GM12878 (cell line): ENCODE measurements around the gene PYGO2. TPM values are rescaled to one million over a fixed set of nuclear protein-coding genes. Genes with fewer than 3 reads are reported as not detected.

Source experiments
- ATAC-seq: fragments of 200-7000 bp; cut with Tn5 transposase; 3 replicates; pipeline ENCODE4 v1.9.1; 2020; ENCODE audit warnings: mild to moderate bottlenecking, moderate library complexity
- BruUV-seq: library from RNA; stranded (reverse); fragments of 400-500 nt; replicated peaks from 2 replicates; lab custom pipeline; 2021; lab: Mats Ljungman, UMichigan
- CTCF ChIA-PET: fragments of 300-600 bp; sonication (Branson Sonifier 250); formaldehyde crosslinking; extraction: SDS; loops from one replicate; lab custom pipeline; 2021; ENCODE audit warnings: inconsistent platforms; lab: Yijun Ruan, JAX
- POLR2A ChIA-PET: fragments of 350-600 bp; formaldehyde crosslinking; extraction: SDS; loops from one replicate; lab custom pipeline; 2021; ENCODE audit warnings: inconsistent platforms; lab: Charles Lee
- RAD21 ChIA-PET: fragments of 300-600 bp; sonication (Branson Sonifier 250); formaldehyde crosslinking; loops from one replicate; lab custom pipeline; 2023; ENCODE audit warnings: antibody characterized with exemption; ENCODE audit not compliant: unreplicated experiment; lab: Charles Lee
- SMC1A ChIA-PET: fragments of 300-600 bp; sonication (Branson Sonifier 250); formaldehyde crosslinking; loops from one replicate; lab custom pipeline; 2023; ENCODE audit not compliant: unreplicated experiment, uncharacterized antibody; lab: Charles Lee
- DNase-seq: peaks from one replicate; pipeline ENCODE4 v3.0.0-alpha.2; 2011; ENCODE audit warnings: low read depth, low spot score
- FAIRE-seq: peaks from 3 replicates; lab custom pipeline; 2011; peaks lifted over from hg19 to GRCh38; lab: Jason Lieb, UNC
- H2AFZ ChIP-seq: 2 replicates; pipeline ENCODE4 v1.6.0; 2011; ENCODE audit warnings: low read depth, low read length, control low read depth; ENCODE audit not compliant: control insufficient read depth
- H3K27ac ChIP-seq: 2 replicates; pipeline ENCODE4 v1.5.1; 2011; ENCODE audit warnings: control low read depth; ENCODE audit not compliant: control insufficient read depth, insufficient read depth
- H3K27me3 ChIP-seq, 2 experiments: replicated peaks in 1 of 2; 2 replicates each; pipeline versions ENCODE4 v1.6.0 to v1.6.1; 2011; ENCODE audit warnings: low read length in 1 of 2; ENCODE audit not compliant: control insufficient read depth in 2 of 2, insufficient read depth in 2 of 2
- H3K36me3 ChIP-seq, 2 experiments: 2 replicates each; pipeline ENCODE4 v1.5.1; 2011; ENCODE audit warnings: low read length in 1 of 2; ENCODE audit not compliant: control insufficient read depth in 2 of 2, insufficient read depth in 2 of 2
- H3K4me1 ChIP-seq: 2 replicates; pipeline ENCODE4 v1.6.1; 2011; ENCODE audit warnings: mild to moderate bottlenecking, low read length, moderate library complexity, mixed read lengths; ENCODE audit not compliant: control insufficient read depth, insufficient read depth
- H3K4me2 ChIP-seq: 2 replicates; pipeline ENCODE4 v1.6.0; 2011; ENCODE audit warnings: control low read depth; ENCODE audit not compliant: control insufficient read depth, insufficient read depth
- H3K4me3 ChIP-seq: fragments of 200-600 bp; sonication (generic); 2 replicates; pipeline ENCODE4 v1.5.1; 2016
- H3K79me2 ChIP-seq: 2 replicates; pipeline ENCODE4 v1.6.0; 2011; ENCODE audit warnings: low read length; ENCODE audit not compliant: control insufficient read depth, insufficient read depth
- H3K9ac ChIP-seq: 2 replicates; pipeline ENCODE4 v1.8.0; 2011; ENCODE audit warnings: low read length, control low read depth, mixed read lengths; ENCODE audit not compliant: control insufficient read depth, insufficient read depth
- H3K9me3 ChIP-seq: replicated peaks from 3 replicates; pipeline ENCODE4 v1.5.1; 2011; ENCODE audit warnings: mild to moderate bottlenecking, low read length; ENCODE audit not compliant: control insufficient read depth, insufficient read depth
- H4K20me1 ChIP-seq: 2 replicates; pipeline ENCODE4 v1.6.0; 2011; ENCODE audit not compliant: control insufficient read depth, insufficient read depth
- PAX8 ChIP-seq: fragments of 450-650 bp; IDR thresholded peaks from 2 replicates; pipeline ENCODE4 v1.6.1; 2017; ENCODE audit warnings: mild to moderate bottlenecking, moderate library complexity
- PKNOX1 ChIP-seq: fragments of 450-650 bp; IDR thresholded peaks from 2 replicates; pipeline ENCODE4 v1.6.1; 2016; ENCODE audit warnings: mild to moderate bottlenecking
- SMAD1 ChIP-seq: fragments of 450-650 bp; IDR thresholded peaks from 2 replicates; pipeline ENCODE4 v1.6.1; 2018; ENCODE audit warnings: mild to moderate bottlenecking, low read depth; ENCODE audit not compliant: partially characterized antibody
- WGBS: methylation state at CpG from one replicate; pipeline ENCODE4 v1.1.6; 2016; ENCODE audit warnings: low lambda C conversion rate; ENCODE audit not compliant: insufficient replicate concordance, insufficient coverage; ENCODE audit errors: missing lambda C conversion rate; 5-methylcytosine and 5-hydroxymethylcytosine counted together
- in situ Hi-C: fragments of 300-500 bp; cut with MboI; formaldehyde crosslinking; loops from 9 replicates; pipeline ENCODE4 v1.14.3; 2018; ENCODE audit warnings: mixed read lengths
- intact Hi-C: fragments of 100-400 bp; cut with micrococcal nuclease; formaldehyde crosslinking; loops from one replicate; pipeline ENCODE4 v1.14.2; 2022; ENCODE audit not compliant: unreplicated experiment
- polyA plus RNA-seq, 11 experiments: library from polyadenylated mRNA; depleted of rRNA in 4 of 11; unstranded in 6 of 11; stranded (reverse) in 5 of 11; fragments of >200 nt; fragmentation: Nextera tagmentation in 4 of 11; fragmentation: Illumina TruSeq in 1 of 11; extraction: Ambion mirVana in 4 of 11; extraction: Trizol in 1 of 11; gene quantifications; 1 replicate in 1 of 11; 2 replicates in 10 of 11; pipeline versions ENCODE4 v1.2.1 to v1.2.3, GENCODE V29; 2011 to 2016; ENCODE audit warnings: inconsistent platforms in 2 of 11, missing spikeins in 2 of 11, low read depth in 1 of 11
- total RNA-seq, 4 experiments: library from RNA; depleted of rRNA in 3 of 4; stranded (reverse); fragments of >200 nt in 3 of 4; fragmentation: Illumina TruSeq in 1 of 4; extraction: Trizol in 1 of 4; gene quantifications; 2 replicates each; pipeline versions ENCODE4 v1.2.1 to v1.2.3, GENCODE V29; 2013 to 2021
- TF ChIP-seq, protein P1 (sequence below), 3 experiments: IDR thresholded peaks in 2 of 3; conservative IDR thresholded peaks in 1 of 3; 2 replicates each; pipeline ENCODE4 v1.5.1; 2011; ENCODE audit warnings: low read depth in 3 of 3, low read length in 3 of 3, mild to moderate bottlenecking in 3 of 3, control low read depth in 2 of 3, moderate library complexity in 2 of 3, inconsistent platforms in 1 of 3, mixed read lengths in 1 of 3; ENCODE audit not compliant: control insufficient read depth in 2 of 3, insufficient read depth in 1 of 3; ENCODE audit errors: extremely low read depth in 1 of 3

Gene PYGO2
- total and polyA plus RNA-seq, 10 of the 15 experiments (the other 5 are each of a cell fraction or from before 2014, with no cell fraction given), result 8.1 to 33.8 (median 23.5) TPM

GRCh38 chr1:154998201-154998780, 36.7 kb upstream of the PYGO2 start:
- ChIA-PET POLR2A (interaction anchor here (0.6 to 3.4 kb wide), 11 partner anchors 14 to 442 kb away, joined by 3 to 36 read pairs (median 5); partner anchors contain the start of genes CKS1B, FLAD1, PBXIP1 and PYGO2), CTCF (interaction anchor here (0.6 to 11.0 kb wide), 26 partner anchors 9 to 777 kb away, joined by 3 to 226 read pairs (median 4); partner anchors contain the start of genes CKS1B, FLAD1, KCNN3 and KRTCAP2), RAD21 (interaction anchor here (0.7 to 3.0 kb wide), 19 partner anchors 14 to 519 kb away, joined by 3 to 24 read pairs (median 4); partner anchors contain the start of genes ADAM15, FLAD1, PBXIP1 and PMVK), SMC1A (interaction anchor here (0.6 to 8.1 kb wide), 9 partner anchors 10 to 46 kb away, joined by 3 to 69 read pairs (median 5); partner anchors contain the start of genes CKS1B, FLAD1, PYGO2 and SHC1)
- Histone ChIP-seq H3K4me1 (peaks cover 12% of the 10 kb centered on the region), H3K4me2 (peak overlapping the region; percentile 94), H3K36me3 (no peaks in the 10 kb centered on the region), H3K4me3 (peak overlapping the region; percentile 89; the same call in 1 of the 2 replicates), H3K9ac (no peak overlapping the region; the same call in 1 of the 2 replicates), H2AFZ (no peak overlapping the region), H3K27me3 (no peaks in the 10 kb centered on the region), H3K9me3 (no peaks in the 10 kb centered on the region), H3K79me2 (peaks cover 11% of the 10 kb centered on the region), H4K20me1 (no peaks in the 10 kb centered on the region), H3K27ac (no peak overlapping the region)
- FAIRE-seq (peak; percentile 56), DNase-seq (no peak), ATAC-seq (no peak)
- 85% methylated on average over 15 of the region's 16 CpGs for WGBS
- TF ChIP-seq, protein P1, sequence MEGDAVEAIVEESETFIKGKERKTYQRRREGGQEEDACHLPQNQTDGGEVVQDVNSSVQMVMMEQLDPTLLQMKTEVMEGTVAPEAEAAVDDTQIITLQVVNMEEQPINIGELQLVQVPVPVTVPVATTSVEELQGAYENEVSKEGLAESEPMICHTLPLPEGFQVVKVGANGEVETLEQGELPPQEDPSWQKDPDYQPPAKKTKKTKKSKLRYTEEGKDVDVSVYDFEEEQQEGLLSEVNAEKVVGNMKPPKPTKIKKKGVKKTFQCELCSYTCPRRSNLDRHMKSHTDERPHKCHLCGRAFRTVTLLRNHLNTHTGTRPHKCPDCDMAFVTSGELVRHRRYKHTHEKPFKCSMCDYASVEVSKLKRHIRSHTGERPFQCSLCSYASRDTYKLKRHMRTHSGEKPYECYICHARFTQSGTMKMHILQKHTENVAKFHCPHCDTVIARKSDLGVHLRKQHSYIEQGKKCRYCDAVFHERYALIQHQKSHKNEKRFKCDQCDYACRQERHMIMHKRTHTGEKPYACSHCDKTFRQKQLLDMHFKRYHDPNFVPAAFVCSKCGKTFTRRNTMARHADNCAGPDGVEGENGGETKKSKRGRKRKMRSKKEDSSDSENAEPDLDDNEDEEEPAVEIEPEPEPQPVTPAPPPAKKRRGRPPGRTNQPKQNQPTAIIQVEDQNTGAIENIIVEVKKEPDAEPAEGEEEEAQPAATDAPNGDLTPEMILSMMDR (IDR thresholded peaks at IDR 0.05 in 2 of 3, conservative IDR thresholded peaks at IDR 0.05 in 1 of 3; ENCODE audit: control insufficient read depth in 2 of 3, extremely low read depth in 1 of 3, insufficient read depth in 1 of 3, low read depth in 3 of 3, low read length in 3 of 3), result peak in 2 of 3 experiments; percentile 19; a peak in 3 of 6 replicates
- TF ChIP-seq PAX8, result no peak
- TF ChIP-seq PKNOX1, result no peak
- no peak for TF ChIP-seq SMAD1
- in situ Hi-C loops (no loop called here), intact Hi-C loops (loop anchor here (2.0 kb wide), 1 partner anchor 15 kb away; the partner anchor contains the start of gene FLAD1)
- BruUV-seq, result no TSS peak
